K562 (cell line): ENCODE results near the gene CTAG2. TPM values are rescaled to one million over a fixed set of nuclear protein-coding genes. Genes with fewer than 3 reads are reported as not detected.
A peak's percentile ranks its signal among the peaks of the same experiment; 100 is the strongest.
"Not testable (repeated sequence)": the region's sequence is repeated elsewhere in the genome, so short reads cannot be mapped to it uniquely, and the experiment has no call there.

Source experiments
- ATAC-seq: fragments of 200-7000 bp; cut with Tn5 transposase; 3 replicates; pipeline ENCODE4 v1.9.1; 2020; ENCODE audit warnings: moderate library complexity
- BruUV-seq: library from RNA; stranded (reverse); fragments of 400-500 nt; replicated peaks from 2 replicates; lab custom pipeline; 2021; lab: Mats Ljungman, UMichigan
- CTCF ChIA-PET: fragments of 300-600 bp; formaldehyde crosslinking; extraction: SDS; loops from one replicate; lab custom pipeline; 2021; ENCODE audit warnings: low intra/inter-chr PET ratio; lab: Yijun Ruan, JAX
- POLR2A ChIA-PET: fragments of 300-600, 350-650 bp; sonication (Branson Sonifier 250); formaldehyde crosslinking; extraction: SDS; loops from one replicate; lab custom pipeline; 2021; ENCODE audit warnings: antibody characterized with exemption, inconsistent platforms; lab: Yijun Ruan, JAX
- DNase-seq, 4 experiments: peaks; one replicate each; pipeline versions ENCODE4 v3.0.0 to v3.0.0-alpha.2; 2011 to 2018; ENCODE audit warnings: low spot score in 3 of 4, mixed read lengths in 3 of 4; ENCODE audit errors: extremely low read depth in 1 of 4
- FAIRE-seq: peaks from 2 replicates; lab custom pipeline; 2011; peaks lifted over from hg19 to GRCh38; lab: Jason Lieb, UNC
- H2AFZ ChIP-seq: 2 replicates; pipeline ENCODE4 v1.6.0; 2011; ENCODE audit warnings: low read depth, low read length, control low read depth, inconsistent platforms
- H3K27ac ChIP-seq: fragments of 200-600 bp; 3 replicates; pipeline ENCODE4 v1.8.0; 2011; ENCODE audit warnings: low read depth, mild to moderate bottlenecking, control low read depth, inconsistent platforms, low read length, moderate library complexity, mixed read lengths; ENCODE audit errors: extremely low read depth
- H3K27me3 ChIP-seq, 2 experiments: fragments of 300-600 bp in 1 of 2; 2 replicates in 1 of 2; 3 replicates in 1 of 2; pipeline versions ENCODE4 v1.6.0 to v1.8.0; 2011; ENCODE audit warnings: inconsistent platforms in 2 of 2, low read length in 2 of 2, mild to moderate bottlenecking in 1 of 2, mixed read lengths in 1 of 2, moderate library complexity in 1 of 2; ENCODE audit not compliant: control insufficient read depth in 2 of 2, insufficient read depth in 2 of 2
- H3K36me3 ChIP-seq: fragments of 300-600 bp; 3 replicates; pipeline ENCODE4 v1.8.0; 2011; ENCODE audit warnings: mild to moderate bottlenecking, low read length, inconsistent platforms; ENCODE audit not compliant: control insufficient read depth, insufficient read depth
- H3K4me1 ChIP-seq, 2 experiments: fragments of 200-600 bp in 1 of 2; replicated peaks in 1 of 2; 2 replicates in 1 of 2; 3 replicates in 1 of 2; pipeline versions ENCODE4 v1.5.1 to v1.8.0; 2011; ENCODE audit warnings: inconsistent platforms in 2 of 2, low read length in 2 of 2, mild to moderate bottlenecking in 1 of 2, mixed read lengths in 1 of 2, moderate library complexity in 1 of 2; ENCODE audit not compliant: control insufficient read depth in 2 of 2, insufficient read depth in 2 of 2
- H3K4me2 ChIP-seq: 2 replicates; pipeline ENCODE4 v1.6.1; 2011; ENCODE audit warnings: low read length, control low read depth, inconsistent platforms, mixed read lengths; ENCODE audit not compliant: insufficient read depth
- H3K4me3 ChIP-seq: fragments of 200-600 bp; sonication (generic), shearing (Covaris generic); 2 replicates; pipeline ENCODE4 v1.5.1; 2016; ENCODE audit warnings: control low read depth, inconsistent platforms
- H3K79me2 ChIP-seq: fragments of 200-600 bp; 3 replicates; pipeline ENCODE4 v1.8.0; 2011; ENCODE audit warnings: low read length, inconsistent platforms; ENCODE audit not compliant: control insufficient read depth, insufficient read depth
- H3K9ac ChIP-seq, 2 experiments: 2 replicates each; pipeline versions ENCODE4 v1.6.0 to v1.6.1; 2011; ENCODE audit warnings: low read depth in 2 of 2, low read length in 2 of 2, control low read depth in 1 of 2, inconsistent platforms in 1 of 2, mild to moderate bottlenecking in 1 of 2, mixed read lengths in 1 of 2; ENCODE audit not compliant: insufficient read depth in 1 of 2
- H3K9me1 ChIP-seq: one replicate; pipeline ENCODE4 v1.6.0; 2011; ENCODE audit warnings: inconsistent platforms, mild to moderate bottlenecking, low read length, moderate library complexity; ENCODE audit not compliant: control insufficient read depth, insufficient read depth
- H3K9me3 ChIP-seq: replicated peaks from 2 replicates; pipeline ENCODE4 v1.5.1; 2011; ENCODE audit warnings: low read depth, low read length, inconsistent platforms; ENCODE audit not compliant: control insufficient read depth, insufficient read depth
- H4K20me1 ChIP-seq: replicated peaks from 2 replicates; pipeline ENCODE4 v1.6.1; 2011; ENCODE audit warnings: low read length, inconsistent platforms, mixed read lengths; ENCODE audit not compliant: control insufficient read depth, insufficient read depth
- AFF1 ChIP-seq, 2 experiments: fragments of 450-650 bp; IDR thresholded peaks; 2 replicates each; pipeline ENCODE4 v1.6.1; 2018; ENCODE audit warnings: mild to moderate bottlenecking in 2 of 2, low read depth in 1 of 2; ENCODE audit not compliant: partially characterized antibody in 2 of 2
- MLLT1 ChIP-seq, 2 experiments: fragments of 450-650 bp; IDR thresholded peaks; 2 replicates each; pipeline ENCODE4 v1.6.1; 2016
- RFX1 ChIP-seq: fragments of 450-650 bp; IDR thresholded peaks from 2 replicates; pipeline ENCODE4 v1.6.1; 2016; ENCODE audit warnings: mild to moderate bottlenecking, moderate library complexity
- WGBS: fragments of 100-300 bp; shearing (Covaris generic); methylation state at CpG from one replicate; pipeline ENCODE4 v1.1.6; 2016; ENCODE audit warnings: low coverage, mixed read lengths; ENCODE audit not compliant: insufficient coverage; ENCODE audit errors: missing lambda C conversion rate; 5-methylcytosine and 5-hydroxymethylcytosine counted together
- in situ Hi-C: fragments of 300-500 bp; cut with MboI; formaldehyde crosslinking; loops from 4 replicates; pipeline ENCODE4 v1.15.0; 2018; ENCODE audit warnings: inconsistent platforms, mixed read lengths
- intact Hi-C: fragments of 100-400 bp; cut with micrococcal nuclease; formaldehyde crosslinking; loops from 2 replicates; pipeline ENCODE4 v1.14.2; 2022
- polyA plus RNA-seq, 8 experiments: library from polyadenylated mRNA; depleted of rRNA in 4 of 8; stranded (reverse) in 5 of 8; unstranded in 3 of 8; fragments of >200 nt; fragmentation: Nextera tagmentation in 2 of 8; fragmentation: Illumina TruSeq in 1 of 8; extraction: Ambion mirVana in 2 of 8; extraction: Trizol in 1 of 8; gene quantifications; 2 replicates each; pipeline versions ENCODE4 v1.2.1 to v1.2.3, GENCODE V29; 2011 to 2014; ENCODE audit warnings: inconsistent platforms in 1 of 8, missing spikeins in 1 of 8
- total RNA-seq, 7 experiments: library from RNA; depleted of rRNA in 6 of 7; stranded (reverse); fragments of >200 nt in 6 of 7; fragmentation: Illumina TruSeq in 2 of 7; extraction: Trizol in 2 of 7; gene quantifications; 2 replicates each; pipeline versions ENCODE4 v1.2.1 to v1.2.3, GENCODE V29; 2011 to 2021; ENCODE audit warnings: low replicate concordance in 1 of 7

CTAG2 gene
- total and polyA plus RNA-seq, 9 of the 15 experiments (the other 6 are each of a cell fraction or from before 2014, with no cell fraction given): 1.7 to 63.0 (median 18.8) TPM

DNA sequence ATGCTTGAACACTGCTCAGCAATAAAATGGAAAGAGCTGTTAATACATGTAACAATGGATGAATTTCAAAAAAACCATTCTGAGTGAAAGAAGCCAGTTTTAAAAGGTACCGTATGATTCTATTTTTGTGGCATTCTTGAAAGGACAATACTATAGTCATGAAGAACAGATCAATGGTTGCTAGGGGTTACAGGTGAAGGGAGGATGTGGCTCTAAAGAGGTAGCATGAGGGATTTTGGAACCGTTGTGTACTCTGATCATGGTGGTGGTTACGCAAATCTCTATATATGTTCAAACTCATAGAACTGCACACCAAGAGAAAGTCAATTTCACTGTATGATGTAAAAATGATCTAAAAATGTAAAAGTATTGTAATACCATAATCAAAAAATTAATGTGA lies 40.0 kb upstream of the CTAG2 start:
- no peak for ATAC-seq
- H3K9me1 ChIP-seq: no peaks in the 10 kb centered on the region

DNA sequence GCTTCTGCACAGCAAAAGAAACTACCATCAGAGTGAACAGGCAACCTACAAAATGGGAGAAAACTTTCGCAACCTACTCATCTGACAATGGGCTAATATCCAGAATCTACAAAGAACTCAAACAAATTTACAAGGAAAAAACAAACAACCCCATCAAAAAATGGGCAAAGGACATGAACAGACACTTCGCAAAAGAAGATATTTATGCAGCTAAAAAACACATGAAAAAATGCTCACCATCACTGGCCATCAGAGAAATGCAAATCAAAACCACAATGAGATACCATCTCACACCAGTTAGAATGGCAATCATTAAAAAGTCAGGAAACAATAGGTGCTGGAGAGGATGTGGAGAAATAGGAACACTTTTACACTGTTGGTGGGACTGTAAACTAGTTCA lies 37.1 kb upstream of the CTAG2 start:
- H2AFZ ChIP-seq, H3K79me2 ChIP-seq, H4K20me1 ChIP-seq, H3K4me1 ChIP-seq, H3K9ac ChIP-seq, POLR2A ChIA-PET, FAIRE-seq, intact Hi-C loops, H3K9me1 ChIP-seq, CTCF ChIA-PET, BruUV-seq, H3K9me3 ChIP-seq, ATAC-seq, H3K27ac ChIP-seq, H3K4me3 ChIP-seq, DNase-seq, H3K4me2 ChIP-seq, H3K27me3 ChIP-seq: not testable (repeated sequence)
- WGBS: 94% methylated on average over 2 of the region's 2 CpGs
- in situ Hi-C loops: loop anchor here (25.0 kb wide), 1 partner anchor 797 kb away; no protein-coding TSS in a partner anchor
- H3K36me3 ChIP-seq: peaks cover 22% of the 10 kb centered on the region; the same call in 2 of the 3 replicates
- TF ChIP-seq AFF1 (IDR thresholded peaks at IDR 0.05; ENCODE audit: low read depth in 1 of 2, partially characterized antibody in 2 of 2): peak in 1 of 2 experiments; percentile 95

More for the DNA sequence above, 40.0 kb upstream of the CTAG2 start:
- Histone ChIP-seq H3K9me3 (no peaks in the 10 kb centered on the region), H4K20me1 (no peaks in the 10 kb centered on the region), H2AFZ (no peak overlapping the region), H3K9ac (no peak overlapping the region), H3K4me1 (no peaks in the 10 kb centered on the region), H3K79me2 (no peaks in the 10 kb centered on the region), H3K27ac (no peak overlapping the region), H3K36me3 (peaks cover 46% of the 10 kb centered on the region), H3K4me3 (no peak overlapping the region), H3K27me3 (no peaks in the 10 kb centered on the region), H3K4me2 (no peak overlapping the region)
- POLR2A ChIA-PET: no interaction called here
- CTCF ChIA-PET: no interaction called here
- 94% methylated on average over 3 of the region's 3 CpGs for WGBS
- no TSS peak for BruUV-seq
- in situ Hi-C loops (loop anchor here (25.0 kb wide), 1 partner anchor 794 kb away; no protein-coding TSS in a partner anchor), intact Hi-C loops (no loop called here)
- TF ChIP-seq MLLT1 (IDR thresholded peaks at IDR 0.05): no peak
- peak; percentile 22; the same call in 1 of the 2 replicates for TF ChIP-seq RFX1
- DNase-seq (no peak), FAIRE-seq (no peak)
